ENCODE data around the gene GUK1. TPM values are rescaled to one million over a fixed set of nuclear protein-coding genes. Genes with fewer than 3 reads are reported as not detected.

The GUK1 gene, protein sequence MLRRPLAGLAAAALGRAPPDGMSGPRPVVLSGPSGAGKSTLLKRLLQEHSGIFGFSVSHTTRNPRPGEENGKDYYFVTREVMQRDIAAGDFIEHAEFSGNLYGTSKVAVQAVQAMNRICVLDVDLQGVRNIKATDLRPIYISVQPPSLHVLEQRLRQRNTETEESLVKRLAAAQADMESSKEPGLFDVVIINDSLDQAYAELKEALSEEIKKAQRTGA
- total RNA-seq = 242 and 269 TPM in 2 replicates

DNA sequence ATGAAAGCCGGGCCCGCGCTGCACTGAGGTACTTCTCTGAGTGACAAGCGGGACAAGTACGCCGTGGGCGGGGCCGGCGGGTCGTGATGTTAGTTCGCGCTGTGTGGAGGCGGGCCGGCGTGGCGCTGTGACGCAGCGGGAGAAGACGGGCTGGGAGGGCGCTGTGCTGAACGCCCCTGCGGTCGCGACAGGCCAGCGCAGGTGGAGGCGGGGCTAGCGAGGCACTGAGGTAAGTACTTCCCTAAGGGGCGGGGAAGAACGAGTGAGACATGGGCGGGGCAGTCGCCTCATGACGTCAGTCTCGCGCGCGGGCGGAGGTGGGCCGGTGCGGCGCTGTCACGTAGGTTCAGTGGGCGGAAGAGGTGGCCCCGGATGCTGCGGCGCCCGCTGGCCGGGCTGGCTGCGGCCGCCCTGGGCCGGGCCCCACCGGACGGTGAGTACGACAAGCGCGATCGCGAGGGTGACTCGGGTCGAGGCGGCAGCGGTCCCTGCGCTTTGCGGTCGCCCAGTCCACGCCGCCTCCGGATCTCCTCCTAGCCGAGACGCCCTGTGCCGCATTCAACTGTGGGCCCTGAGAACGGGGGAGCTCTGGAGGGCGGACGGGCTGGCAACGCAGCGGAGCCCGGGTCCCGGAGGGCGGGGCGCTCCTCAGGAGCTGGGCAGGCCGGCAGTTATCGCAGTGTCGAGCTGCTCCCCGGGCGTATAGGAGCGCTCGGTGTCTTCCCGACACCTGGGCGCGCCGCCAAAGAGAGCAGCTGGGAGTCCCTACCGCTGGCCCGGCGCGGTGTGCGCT, at the start of gene GUK1:
TSS of gene GUK1 (plus strand) at position 349 of the 793 bp plus-strand sequence. CDS start at position 373, 24 bp downstream.
- TF ChIP-seq, protein P1, sequence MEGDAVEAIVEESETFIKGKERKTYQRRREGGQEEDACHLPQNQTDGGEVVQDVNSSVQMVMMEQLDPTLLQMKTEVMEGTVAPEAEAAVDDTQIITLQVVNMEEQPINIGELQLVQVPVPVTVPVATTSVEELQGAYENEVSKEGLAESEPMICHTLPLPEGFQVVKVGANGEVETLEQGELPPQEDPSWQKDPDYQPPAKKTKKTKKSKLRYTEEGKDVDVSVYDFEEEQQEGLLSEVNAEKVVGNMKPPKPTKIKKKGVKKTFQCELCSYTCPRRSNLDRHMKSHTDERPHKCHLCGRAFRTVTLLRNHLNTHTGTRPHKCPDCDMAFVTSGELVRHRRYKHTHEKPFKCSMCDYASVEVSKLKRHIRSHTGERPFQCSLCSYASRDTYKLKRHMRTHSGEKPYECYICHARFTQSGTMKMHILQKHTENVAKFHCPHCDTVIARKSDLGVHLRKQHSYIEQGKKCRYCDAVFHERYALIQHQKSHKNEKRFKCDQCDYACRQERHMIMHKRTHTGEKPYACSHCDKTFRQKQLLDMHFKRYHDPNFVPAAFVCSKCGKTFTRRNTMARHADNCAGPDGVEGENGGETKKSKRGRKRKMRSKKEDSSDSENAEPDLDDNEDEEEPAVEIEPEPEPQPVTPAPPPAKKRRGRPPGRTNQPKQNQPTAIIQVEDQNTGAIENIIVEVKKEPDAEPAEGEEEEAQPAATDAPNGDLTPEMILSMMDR (conservative IDR thresholded peaks at IDR 0.05; ENCODE audit: low read depth, low read length) = peak; percentile 29
- peak; percentile 85 for DNase-seq (ENCODE audit: low read depth)
- H3K4me3 ChIP-seq (ENCODE audit: low read depth, low read length) = peak within 1 kb of the TSS; percentile 63

DNA sequence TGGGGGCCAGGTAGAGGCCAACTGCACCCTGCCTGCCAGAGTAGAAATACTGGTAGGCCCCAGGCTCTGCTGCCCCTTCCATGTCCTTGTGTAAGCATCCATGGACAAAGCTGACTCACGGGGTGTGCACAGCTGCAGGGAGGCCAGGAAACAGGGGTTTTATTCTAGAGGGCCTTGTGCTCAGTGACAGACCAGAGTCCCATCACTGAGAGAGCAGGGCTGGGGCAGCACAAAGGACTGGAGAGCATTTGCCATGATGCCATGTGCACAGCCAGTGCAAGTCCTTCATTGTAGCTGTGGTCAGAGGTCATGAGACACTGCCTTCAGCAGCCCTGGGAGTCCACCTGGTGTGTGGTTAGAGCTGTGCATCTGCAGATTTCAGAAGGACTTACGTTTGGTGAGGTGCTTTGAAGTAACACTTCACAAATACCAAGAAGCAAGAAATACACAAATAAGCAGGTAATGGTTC, 49.4 kb upstream of the GUK1 start:
- TF ChIP-seq, protein P1 (conservative IDR thresholded peaks at IDR 0.05; ENCODE audit: low read depth, low read length) = peak; percentile 16
- no peak overlapping the region for H3K4me3 ChIP-seq (ENCODE audit: low read depth, low read length)
- no peak for DNase-seq (ENCODE audit: low read depth)

DNA sequence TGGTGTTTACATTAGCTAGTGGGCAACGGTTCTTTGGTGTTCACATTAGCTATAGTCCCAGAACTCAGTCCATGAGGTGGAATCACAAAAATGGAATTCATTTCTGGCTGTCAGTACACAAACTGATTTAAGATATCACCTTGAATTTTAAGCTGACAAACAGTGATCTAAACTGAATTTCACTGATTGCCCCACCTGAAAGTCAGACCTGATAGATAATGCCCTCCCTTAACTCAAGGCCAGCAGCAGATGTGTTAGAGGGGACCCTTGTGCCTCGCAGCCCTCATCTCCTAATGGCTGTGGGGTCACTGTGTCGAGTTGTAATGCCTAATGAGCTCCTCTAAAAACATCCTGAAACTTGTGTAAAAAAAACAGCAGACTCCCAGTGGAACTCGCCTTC, 49.0 kb upstream of the GUK1 start:
- TF ChIP-seq, protein P1 (conservative IDR thresholded peaks at IDR 0.05; ENCODE audit: low read depth, low read length) = no peak

DNA sequence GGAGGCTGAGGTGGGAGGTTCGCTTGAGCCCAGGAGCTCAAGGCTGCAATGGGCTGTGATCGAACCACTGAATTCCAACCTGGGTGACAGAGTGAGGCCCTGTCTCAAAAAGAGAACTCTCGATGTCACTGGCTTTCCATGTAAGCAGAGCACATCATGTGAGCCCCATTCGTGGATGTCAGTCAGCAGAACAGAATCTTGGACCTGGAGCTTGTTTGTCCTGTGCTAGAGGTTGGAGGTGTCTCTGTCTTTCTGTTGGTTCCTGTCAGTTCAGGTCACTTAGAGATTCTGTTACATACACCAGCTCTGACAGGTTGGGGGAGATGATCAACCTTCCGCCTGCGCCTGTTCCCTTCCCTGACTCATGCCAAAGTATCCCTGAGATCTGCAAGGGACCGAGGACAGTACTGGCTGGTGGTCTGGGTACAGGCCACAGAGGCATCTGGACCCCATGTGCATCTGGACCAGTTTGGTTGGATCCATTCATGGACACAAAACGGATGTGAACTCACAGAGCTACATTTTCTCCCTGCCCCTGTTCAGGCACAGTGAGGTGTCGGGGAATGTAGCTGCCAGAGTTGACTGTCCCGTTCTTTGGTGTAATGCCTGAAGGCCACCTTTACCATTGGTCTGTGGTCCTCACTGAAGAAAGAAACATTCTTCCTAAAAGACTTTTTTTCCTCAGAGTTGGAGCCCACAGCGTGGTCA, 47.6 kb upstream of the GUK1 start:
- TF ChIP-seq, protein P1 (conservative IDR thresholded peaks at IDR 0.05; ENCODE audit: low read depth, low read length) = no peak
- H3K4me3 ChIP-seq (ENCODE audit: low read depth, low read length) = no peak overlapping the region
- no peak for DNase-seq (ENCODE audit: low read depth)

More for the DNA sequence above, 49.0 kb upstream of the GUK1 start:
- DNase-seq (ENCODE audit: low read depth) = no peak
- no peak overlapping the region for H3K4me3 ChIP-seq (ENCODE audit: low read depth, low read length)

DNA sequence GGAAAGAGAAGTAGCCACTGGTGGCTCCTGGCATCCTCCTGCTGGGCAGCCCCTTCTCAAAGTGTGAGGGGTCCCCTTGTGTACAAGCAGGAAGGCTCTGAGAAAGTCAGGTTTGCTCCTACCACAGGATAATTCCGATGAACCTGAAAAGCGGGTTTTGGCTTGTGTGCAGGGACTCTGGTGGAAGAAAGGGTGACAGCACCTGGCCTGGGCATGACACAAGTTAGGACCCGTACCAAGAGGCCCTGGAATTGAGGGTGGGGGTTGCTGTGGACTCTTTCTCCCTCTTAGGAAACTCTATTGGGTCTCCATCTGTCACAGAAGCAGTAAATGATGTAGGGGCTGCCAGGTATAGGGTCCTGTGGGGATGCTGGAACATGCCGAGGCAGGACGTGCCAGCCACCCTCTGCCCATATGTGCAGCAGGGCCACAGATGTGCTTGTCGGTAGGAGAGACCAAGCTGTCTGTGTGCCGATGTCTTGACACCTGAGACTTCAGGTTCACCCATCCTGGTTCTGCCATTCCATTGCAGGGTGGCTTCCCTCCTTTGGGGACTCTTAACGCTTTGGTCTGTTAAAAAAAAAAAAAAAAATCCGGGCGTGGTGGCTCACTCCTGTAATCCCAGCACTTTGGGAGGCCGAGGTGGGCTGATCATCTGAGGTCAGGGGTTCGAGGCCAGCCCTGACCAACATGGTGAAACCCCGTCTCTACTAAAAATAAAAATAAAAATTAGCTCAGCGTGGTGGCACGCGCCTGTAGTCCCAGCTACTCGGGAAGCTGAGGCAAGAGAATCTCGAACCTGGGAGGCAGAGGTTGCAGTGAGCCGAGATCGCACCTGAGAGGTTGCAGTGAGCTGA, 46.8 kb upstream of the GUK1 start:
- H3K4me3 ChIP-seq (ENCODE audit: low read depth, low read length) = no peak overlapping the region
- TF ChIP-seq, protein P1 (conservative IDR thresholded peaks at IDR 0.05; ENCODE audit: low read depth, low read length) = no peak
- DNase-seq (ENCODE audit: low read depth) = no peak

DNA sequence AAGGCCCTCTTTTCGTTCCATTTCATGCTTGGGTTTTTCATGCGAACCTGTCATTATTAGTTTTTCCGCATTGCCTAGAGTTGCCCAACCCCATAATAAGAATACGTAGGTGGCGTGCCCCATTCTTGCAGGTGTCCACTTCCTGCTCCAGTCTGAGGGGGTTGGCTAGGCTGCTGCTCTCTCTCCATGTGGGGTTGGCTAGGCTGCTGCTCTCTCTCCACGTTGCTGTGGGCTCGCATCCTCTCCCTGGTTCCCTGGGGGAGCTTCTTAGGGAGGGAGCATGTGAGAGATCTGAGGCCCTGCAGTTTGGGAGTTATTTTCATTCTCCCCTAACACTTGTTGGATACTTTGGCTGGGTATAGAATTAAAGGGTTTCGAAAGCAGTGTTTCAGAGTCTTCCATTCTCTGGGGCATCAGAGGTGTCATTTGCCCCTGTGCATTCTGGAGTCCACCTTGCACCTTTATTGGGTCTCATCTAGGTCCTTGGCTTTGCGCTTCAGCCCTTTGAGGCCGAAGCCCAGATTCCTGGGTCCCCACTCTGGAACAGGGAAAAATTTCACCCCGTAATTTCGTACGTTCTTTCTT, 45.6 kb upstream of the GUK1 start:
- TF ChIP-seq, protein P1 (conservative IDR thresholded peaks at IDR 0.05; ENCODE audit: low read depth, low read length) = no peak
- no peak for DNase-seq (ENCODE audit: low read depth)
- H3K4me3 ChIP-seq (ENCODE audit: low read depth, low read length) = no peak overlapping the region

Measured in epithelial cell of proximal tubule (primary cell).